Keratinocyte (primary cell): Measurements from ENCODE around the gene CCDC200. TPM values are rescaled to one million over a fixed set of nuclear protein-coding genes. Genes with fewer than 3 reads are reported as not detected.

Source experiments
- DNase-seq: peaks from one replicate; pipeline ENCODE4 v3.0.0-alpha.2; 2011; ENCODE audit warnings: low read depth, missing footprints, low spot score
- FAIRE-seq: peaks from 2 replicates; lab custom pipeline; 2011; peaks lifted over from hg19 to GRCh38; lab: Jason Lieb, UNC
- H2AFZ ChIP-seq: 2 replicates; pipeline ENCODE4 v1.6.0; 2012; ENCODE audit warnings: low read length, control low read depth, inconsistent platforms; ENCODE audit not compliant: control insufficient read depth
- H3K27ac ChIP-seq: 2 replicates; pipeline ENCODE4 v1.5.1; 2011; ENCODE audit warnings: low read length; ENCODE audit not compliant: control insufficient read depth, insufficient read depth
- H3K27me3 ChIP-seq: 3 replicates; pipeline ENCODE4 v1.6.0; 2011; ENCODE audit warnings: low read length; ENCODE audit not compliant: control insufficient read depth, insufficient read depth; ENCODE audit errors: extremely low read depth
- H3K36me3 ChIP-seq, 2 experiments: 2 replicates in 1 of 2; 3 replicates in 1 of 2; pipeline ENCODE4 v1.5.1; 2011; ENCODE audit warnings: low read length in 2 of 2, mild to moderate bottlenecking in 1 of 2; ENCODE audit not compliant: control insufficient read depth in 2 of 2, insufficient read depth in 2 of 2; ENCODE audit errors: extremely low read depth in 1 of 2
- H3K4me1 ChIP-seq: 3 replicates; pipeline ENCODE4 v1.5.1; 2011; ENCODE audit warnings: low read length; ENCODE audit not compliant: control insufficient read depth, insufficient read depth; ENCODE audit errors: extremely low read depth
- H3K4me2 ChIP-seq: 3 replicates; pipeline ENCODE4 v1.6.0; 2011; ENCODE audit warnings: low read depth, low read length; ENCODE audit not compliant: control insufficient read depth, insufficient read depth; ENCODE audit errors: extremely low read depth
- H3K4me3 ChIP-seq, 3 experiments: fragments of 200-600 bp in 1 of 3; sonication (generic) in 1 of 3; 2 replicates in 2 of 3; 3 replicates in 1 of 3; pipeline ENCODE4 v1.5.1; 2011 to 2016; ENCODE audit warnings: low read length in 3 of 3, mild to moderate bottlenecking in 3 of 3, control low read depth in 2 of 3, inconsistent platforms in 1 of 3, low read depth in 1 of 3, mixed read lengths in 1 of 3, mixed run types in 1 of 3, moderate library complexity in 1 of 3; ENCODE audit not compliant: control insufficient read depth in 2 of 3, insufficient read depth in 2 of 3; ENCODE audit errors: extremely low read depth in 1 of 3
- H3K79me2 ChIP-seq: 2 replicates; pipeline ENCODE4 v1.6.0; 2012; ENCODE audit warnings: low read length; ENCODE audit not compliant: control insufficient read depth, insufficient read depth
- H3K9ac ChIP-seq: 3 replicates; pipeline ENCODE4 v1.6.0; 2011; ENCODE audit warnings: low read length; ENCODE audit not compliant: control insufficient read depth, insufficient read depth; ENCODE audit errors: extremely low read depth
- H3K9me1 ChIP-seq: 3 replicates; pipeline ENCODE4 v1.6.0; 2011; ENCODE audit warnings: low read length; ENCODE audit not compliant: control insufficient read depth, insufficient read depth; ENCODE audit errors: extremely low read depth
- H3K9me3 ChIP-seq: 2 replicates; pipeline ENCODE4 v1.5.1; 2012; ENCODE audit warnings: low read depth, low read length; ENCODE audit not compliant: control insufficient read depth
- H4K20me1 ChIP-seq: 3 replicates; pipeline ENCODE4 v1.6.0; 2011; ENCODE audit warnings: low read length; ENCODE audit not compliant: control insufficient read depth, insufficient read depth; ENCODE audit errors: extremely low read depth
- EZH2 ChIP-seq: IDR thresholded peaks from one replicate; pipeline ENCODE4 v1.6.1; 2012; ENCODE audit warnings: inconsistent platforms, mild to moderate bottlenecking, low read length, moderate library complexity
- dilution Hi-C: fragments of 300-500 bp; cut with MboI; formaldehyde crosslinking; loops from one replicate; pipeline ENCODE4 v1.7.0; 2020; ENCODE audit warnings: low sequenced_read_pairs; ENCODE audit not compliant: extremely low pct_ligation_motif_present
- polyA plus RNA-seq, 5 experiments: library from polyadenylated mRNA; depleted of rRNA in 3 of 5; stranded (reverse) in 3 of 5; stranded (forward) in 1 of 5; unstranded in 1 of 5; fragments of >200 nt; gene quantifications; 1 replicate in 1 of 5; 2 replicates in 3 of 5; 3 replicates in 1 of 5; pipeline versions ENCODE4 v1.2.1 to v1.2.3, GENCODE V29; 2011 to 2012; ENCODE audit warnings: missing spikeins in 2 of 5, low read depth in 1 of 5, low replicate concordance in 1 of 5
- TF ChIP-seq, protein P1 (sequence below), 3 experiments: IDR thresholded peaks in 1 of 3; conservative IDR thresholded peaks in 1 of 3; optimal IDR thresholded peaks in 1 of 3; 2 replicates in 2 of 3; 3 replicates in 1 of 3; pipeline versions ENCODE3 to v1.5.1; 2011; ENCODE audit warnings: low read length in 3 of 3, mild to moderate bottlenecking in 3 of 3, moderate library complexity in 2 of 3, control low read depth in 1 of 3, inconsistent platforms in 1 of 3; ENCODE audit not compliant: insufficient read depth in 2 of 3; ENCODE audit errors: extremely low read depth in 1 of 3

Gene CCDC200
- polyA plus RNA-seq, 1 donor (not counting 4 experiments of a cell fraction or from before 2014, with no cell fraction given): not detected

- Histone ChIP-seq H3K27me3 (no peaks in the 10 kb centered on the region), H3K9me1 (no peaks in the 10 kb centered on the region), H3K27ac (no peak overlapping the region), H4K20me1 (no peaks in the 10 kb centered on the region), H2AFZ (no peak overlapping the region), H3K4me3 (no peak overlapping the region), H3K9me3 (no peaks in the 10 kb centered on the region), H3K4me2 (no peak overlapping the region), H3K9ac (no peak overlapping the region), H3K36me3 (peaks cover 8 to 18% of the 10 kb centered on the region in 2 experiments), H3K4me1 (peaks cover 14% of the 10 kb centered on the region), H3K79me2 (no peaks in the 10 kb centered on the region)
- no peak for DNase-seq
- TF ChIP-seq, protein P1, sequence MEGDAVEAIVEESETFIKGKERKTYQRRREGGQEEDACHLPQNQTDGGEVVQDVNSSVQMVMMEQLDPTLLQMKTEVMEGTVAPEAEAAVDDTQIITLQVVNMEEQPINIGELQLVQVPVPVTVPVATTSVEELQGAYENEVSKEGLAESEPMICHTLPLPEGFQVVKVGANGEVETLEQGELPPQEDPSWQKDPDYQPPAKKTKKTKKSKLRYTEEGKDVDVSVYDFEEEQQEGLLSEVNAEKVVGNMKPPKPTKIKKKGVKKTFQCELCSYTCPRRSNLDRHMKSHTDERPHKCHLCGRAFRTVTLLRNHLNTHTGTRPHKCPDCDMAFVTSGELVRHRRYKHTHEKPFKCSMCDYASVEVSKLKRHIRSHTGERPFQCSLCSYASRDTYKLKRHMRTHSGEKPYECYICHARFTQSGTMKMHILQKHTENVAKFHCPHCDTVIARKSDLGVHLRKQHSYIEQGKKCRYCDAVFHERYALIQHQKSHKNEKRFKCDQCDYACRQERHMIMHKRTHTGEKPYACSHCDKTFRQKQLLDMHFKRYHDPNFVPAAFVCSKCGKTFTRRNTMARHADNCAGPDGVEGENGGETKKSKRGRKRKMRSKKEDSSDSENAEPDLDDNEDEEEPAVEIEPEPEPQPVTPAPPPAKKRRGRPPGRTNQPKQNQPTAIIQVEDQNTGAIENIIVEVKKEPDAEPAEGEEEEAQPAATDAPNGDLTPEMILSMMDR (optimal IDR thresholded peaks at IDR 0.05 in 1 of 3, IDR thresholded peaks at IDR 0.05 in 1 of 3, conservative IDR thresholded peaks at IDR 0.05 in 1 of 3; ENCODE audit: extremely low read depth in 1 of 3, insufficient read depth in 2 of 3, low read length in 3 of 3): no peak
- no peak for TF ChIP-seq EZH2
- dilution Hi-C loops: no loop called here
- FAIRE-seq: no peak
Observed at GRCh38 chr17:43216369-43216761, 12.1 kb downstream of the CCDC200 start.

GRCh38 chr17:43215341-43215740 lies 13.1 kb downstream of the CCDC200 start:
- no peaks in the 10 kb centered on the region for H3K9me1 ChIP-seq
- FAIRE-seq: no peak
- dilution Hi-C loops: no loop called here

More at GRCh38 chr17:43215341-43215740, 13.1 kb downstream of the CCDC200 start:
- Histone ChIP-seq H3K79me2 (no peaks in the 10 kb centered on the region), H3K27ac (no peak overlapping the region), H2AFZ (no peak overlapping the region), H3K4me2 (no peak overlapping the region), H4K20me1 (no peaks in the 10 kb centered on the region), H3K9me3 (no peaks in the 10 kb centered on the region), H3K4me3 (no peak overlapping the region), H3K27me3 (no peaks in the 10 kb centered on the region), H3K4me1 (peaks cover 23% of the 10 kb centered on the region), H3K36me3 (peaks cover 8 to 18% of the 10 kb centered on the region in 2 experiments), H3K9ac (no peak overlapping the region)
- no peak for DNase-seq
- no peak for TF ChIP-seq EZH2
- TF ChIP-seq, protein P1 (optimal IDR thresholded peaks at IDR 0.05 in 1 of 3, IDR thresholded peaks at IDR 0.05 in 1 of 3, conservative IDR thresholded peaks at IDR 0.05 in 1 of 3; ENCODE audit: extremely low read depth in 1 of 3, insufficient read depth in 2 of 3, low read length in 3 of 3): no peak
